Peyer's patch (tissue), 4 donors: ENCODE measurements around the gene UBAC1. TPM values are rescaled to one million over a fixed set of nuclear protein-coding genes. Genes with fewer than 3 reads are reported as not detected.

Experiments
- DNase-seq, 3 donors: peaks; one replicate each; pipeline ENCODE4 v3.0.0-alpha.2; 2017 to 2019
- H3K27ac ChIP-seq, 4 donors: fragments of 200-600 bp; sonication (generic); one replicate each; pipeline ENCODE4 v1.5.1; 2016 to 2019
- H3K27me3 ChIP-seq, 2 donors: fragments of 200-600 bp; sonication (generic); one replicate each; pipeline ENCODE4 v1.5.1; 2019
- H3K36me3 ChIP-seq, 3 donors: fragments of 200-600 bp; sonication (generic); one replicate each; pipeline ENCODE4 v1.5.1; 2016 to 2019
- H3K4me1 ChIP-seq, 4 donors: fragments of 200-600 bp; sonication (generic); one replicate each; pipeline ENCODE4 v1.5.1; 2016 to 2019
- H3K4me3 ChIP-seq, 4 donors: fragments of 200-600 bp; sonication (generic); 1 replicate in 3 of 4; 2 replicates in 1 of 4; pipeline ENCODE4 v1.5.1; 2016 to 2019; ENCODE audit warnings: mild to moderate bottlenecking in 1 of 4
- H3K9me3 ChIP-seq, 4 donors: fragments of 200-600 bp; sonication (generic); one replicate each; pipeline ENCODE4 v1.5.1; 2016 to 2019; ENCODE audit warnings: mild to moderate bottlenecking in 1 of 4
- CTCF ChIP-seq, 6 experiments: fragments of 450-650 bp in 4 of 6; fragments of 200-600 bp in 2 of 6; sonication (generic) in 1 of 6; IDR thresholded peaks; one replicate each; pipeline ENCODE4 v1.5.1; 2017 to 2019; ENCODE audit warnings: antibody characterized with exemption in 6 of 6, mild to moderate bottlenecking in 3 of 6, moderate library complexity in 1 of 6
- POLR2A ChIP-seq, 2 donors: fragments of 450-650 bp; IDR thresholded peaks; one replicate each; pipeline ENCODE4 v1.5.1; 2017; ENCODE audit warnings: antibody characterized with exemption in 2 of 2, mild to moderate bottlenecking in 2 of 2, moderate library complexity in 2 of 2
- total RNA-seq, 4 donors: library from RNA; depleted of rRNA; stranded (reverse); fragments of >200 nt; gene quantifications; one replicate each; pipeline ENCODE4 v1.1.0, GENCODE V29; 2016

UBAC1 gene
- total RNA-seq, 4 donors from 2014 or later, result 23.1 to 64.3 (median 43.9) TPM

GRCh38 chr9:135973277-135974219 is 12.4 kb upstream of the UBAC1 start:
- Histone ChIP-seq H3K4me1 (no peaks in the 10 kb centered on the region), H3K36me3 (no peaks in the 10 kb centered on the region), H3K9me3 (no peaks in the 10 kb centered on the region), H3K4me3 (no peak overlapping the region), H3K27me3 (no peaks in the 10 kb centered on the region), H3K27ac (no peak overlapping the region)
- no peak for DNase-seq
- TF ChIP-seq CTCF (IDR thresholded peaks at IDR 0.05), result no peak
- no peak for TF ChIP-seq POLR2A (IDR thresholded peaks at IDR 0.05)

- Histone ChIP-seq H3K27ac (no peak overlapping the region), H3K36me3 (no peaks in the 10 kb centered on the region), H3K27me3 (no peaks in the 10 kb centered on the region), H3K9me3 (no peaks in the 10 kb centered on the region), H3K4me3 (no peak overlapping the region), H3K4me1 (no peaks in the 10 kb centered on the region)
- peak in 2 of 3 donors; percentile 81 to 84 for DNase-seq
- TF ChIP-seq POLR2A (IDR thresholded peaks at IDR 0.05), result no peak
- no peak for TF ChIP-seq CTCF (IDR thresholded peaks at IDR 0.05)
These were observed 10.7 kb upstream of the UBAC1 start for GRCh38 chr9:135971892-135972291.

GRCh38 chr9:135971111-135971766 is 10.1 kb upstream of the UBAC1 start:
- no peak overlapping the region for H3K4me3 ChIP-seq
- H3K9me3 ChIP-seq, result no peaks in the 10 kb centered on the region
- TF ChIP-seq POLR2A (IDR thresholded peaks at IDR 0.05) (no peak), CTCF (IDR thresholded peaks at IDR 0.05) (no peak)
- DNase-seq, result no peak
- no peaks in the 10 kb centered on the region for H3K4me1 ChIP-seq
- H3K27ac ChIP-seq, result no peak overlapping the region
- H3K36me3 ChIP-seq, result no peaks in the 10 kb centered on the region
- no peaks in the 10 kb centered on the region for H3K27me3 ChIP-seq

DNA sequence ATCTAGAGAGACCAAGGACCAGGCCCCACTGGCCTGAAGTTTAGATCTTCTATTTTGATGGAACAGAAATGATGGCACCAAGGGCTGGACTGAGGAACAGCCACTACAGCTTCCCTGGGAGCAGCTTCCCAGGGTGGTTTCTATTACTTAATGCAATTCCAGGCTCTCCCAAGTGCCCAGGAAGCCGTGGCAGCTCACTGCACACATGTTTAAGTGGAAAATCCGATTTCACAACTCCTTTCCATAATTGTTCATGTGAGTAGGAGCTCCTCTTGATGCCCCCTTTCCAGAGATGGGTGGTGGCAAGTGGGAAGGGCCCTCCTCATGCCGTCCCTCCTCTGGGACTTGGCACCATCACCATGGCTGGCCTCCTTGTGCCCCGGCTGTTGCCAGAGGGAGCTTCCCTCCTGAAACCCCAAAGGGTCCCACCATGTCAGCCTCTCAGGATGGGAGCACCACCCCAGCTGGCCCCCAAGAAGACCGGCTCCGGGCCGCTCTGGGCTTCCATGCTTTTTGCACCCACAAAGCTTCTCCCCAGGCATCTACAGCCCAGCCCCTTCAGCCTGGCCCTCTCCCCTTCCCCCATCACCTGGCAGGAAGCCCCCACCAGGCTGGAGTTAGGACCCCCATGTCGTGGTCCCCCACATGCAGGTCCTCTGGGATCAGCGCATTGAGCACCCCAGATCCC is 9.1 kb upstream of the UBAC1 start:
- no peak overlapping the region for H3K27ac ChIP-seq
- H3K4me1 ChIP-seq, result no peaks in the 10 kb centered on the region
- DNase-seq, result no peak
- H3K4me3 ChIP-seq, result no peak overlapping the region
- no peaks in the 10 kb centered on the region for H3K36me3 ChIP-seq
- no peaks in the 10 kb centered on the region for H3K9me3 ChIP-seq
- no peak for TF ChIP-seq CTCF (IDR thresholded peaks at IDR 0.05)
- TF ChIP-seq POLR2A (IDR thresholded peaks at IDR 0.05), result no peak
- no peaks in the 10 kb centered on the region for H3K27me3 ChIP-seq

GRCh38 chr9:135969064-135969683 is 8.0 kb upstream of the UBAC1 start:
- TF ChIP-seq POLR2A (IDR thresholded peaks at IDR 0.05) (no peak), CTCF (IDR thresholded peaks at IDR 0.05) (no peak)
- no peaks in the 10 kb centered on the region for H3K27me3 ChIP-seq
- H3K36me3 ChIP-seq, result no peaks in the 10 kb centered on the region
- DNase-seq, result no peak
- no peak overlapping the region for H3K27ac ChIP-seq
- H3K4me1 ChIP-seq, result no peaks in the 10 kb centered on the region
- H3K4me3 ChIP-seq, result no peak overlapping the region
- no peaks in the 10 kb centered on the region for H3K9me3 ChIP-seq
